Measurements from ENCODE around the gene GAK.
"Not testable (repeated sequence)": the region's sequence is repeated elsewhere in the genome, so short reads cannot be mapped to it uniquely, and the experiment has no call there.

GAK gene

DNA sequence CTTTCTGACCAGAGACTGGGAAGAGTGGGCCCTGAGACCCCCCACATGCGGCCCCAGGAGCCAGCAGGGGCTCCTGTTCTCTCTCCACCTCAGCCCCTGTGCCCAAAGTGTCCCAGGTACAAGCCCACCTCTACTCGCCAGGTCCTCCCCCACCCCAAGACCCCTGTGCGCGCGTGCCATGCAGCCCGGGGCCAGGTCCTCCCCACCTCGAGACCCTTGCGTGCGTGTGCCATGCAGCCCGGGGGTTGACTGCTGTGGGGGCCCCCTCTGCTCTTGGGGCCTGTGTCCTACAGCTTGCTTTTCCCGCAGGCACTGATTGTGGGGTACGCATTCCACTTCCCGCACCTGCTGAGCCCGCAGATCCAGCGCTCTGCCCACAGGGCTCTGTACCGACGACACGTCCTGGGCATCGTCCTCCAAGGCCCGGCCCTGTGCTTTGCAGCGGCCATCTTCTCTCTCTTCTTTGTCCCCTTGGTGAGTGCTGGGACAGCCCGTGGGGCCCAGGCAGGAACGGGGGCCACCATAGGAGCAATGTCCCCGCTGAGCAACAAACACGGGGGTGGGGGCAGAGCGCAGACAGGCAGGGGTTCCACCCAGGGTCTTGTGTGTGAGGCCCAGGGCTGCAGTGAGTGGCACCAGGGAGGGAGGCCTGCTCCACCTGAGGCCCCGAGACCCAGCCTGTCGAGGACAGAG, 20.9 kb upstream of the GAK start:
- DNase-seq (ENCODE audit: low spot score): no peak

DNA sequence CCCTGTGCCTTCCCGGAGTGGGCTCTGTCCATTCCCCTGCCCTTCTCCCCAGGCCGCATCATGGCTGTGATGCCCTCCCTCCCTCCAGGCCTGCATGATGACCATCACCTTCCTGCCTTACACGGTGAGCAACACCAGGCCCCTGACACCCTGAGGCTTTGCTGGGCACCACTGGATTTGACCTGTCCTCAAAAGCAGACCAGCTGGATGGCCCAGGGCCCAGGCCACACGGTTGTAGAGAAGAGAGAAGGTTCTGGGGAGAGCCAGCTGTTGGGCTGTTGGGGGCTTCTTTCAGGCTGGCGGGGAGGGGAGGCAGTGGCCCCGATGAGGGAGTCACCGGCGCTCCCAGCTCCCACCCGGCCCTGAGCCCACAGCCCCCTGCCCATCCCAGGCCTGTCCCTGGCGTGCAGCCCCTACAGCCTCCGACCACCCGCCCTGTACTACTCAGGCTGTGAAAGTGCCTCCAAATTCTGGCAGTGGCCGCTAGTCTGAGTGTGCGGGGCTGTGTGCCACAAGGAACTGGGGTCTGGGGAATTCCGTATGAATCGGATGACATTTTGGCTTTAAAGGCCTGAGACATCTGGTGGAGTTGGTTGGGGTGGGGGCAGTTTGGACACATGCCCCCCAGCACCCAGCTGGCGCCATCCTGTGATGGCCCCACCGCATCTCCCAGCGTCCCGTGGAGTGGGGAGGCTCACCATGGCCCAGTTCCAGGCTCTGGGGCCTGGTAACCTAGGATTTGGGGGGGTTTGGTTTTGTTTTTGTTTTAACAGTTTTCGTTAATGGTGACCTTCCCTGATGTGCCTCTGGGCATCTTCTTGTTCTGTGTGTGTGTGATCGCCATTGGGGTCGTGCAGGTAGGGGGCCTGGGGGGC, 19.7 kb upstream of the GAK start:
- no peak for DNase-seq (ENCODE audit: low spot score)

DNA sequence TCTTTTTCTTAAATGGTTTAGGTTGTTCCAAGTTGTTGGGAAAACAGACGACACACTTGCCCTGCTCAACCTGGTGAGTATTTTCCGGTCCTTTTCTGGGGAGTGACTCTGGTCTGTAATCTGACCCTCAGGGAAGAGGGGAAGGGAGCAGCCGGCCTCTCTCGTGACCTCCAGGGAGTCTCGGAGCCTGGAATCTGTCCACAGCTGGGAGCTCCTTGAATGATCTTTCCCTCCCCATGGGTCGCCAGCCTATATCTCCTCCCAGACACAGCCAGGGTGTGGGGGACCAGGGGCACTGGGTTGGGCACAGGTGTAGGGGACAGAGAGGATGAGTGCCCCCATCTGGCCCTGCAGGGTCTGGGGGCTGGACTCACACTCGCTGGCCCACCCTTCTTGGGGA, 19.1 kb upstream of the GAK start:
- DNase-seq (ENCODE audit: low spot score): no peak

DNA sequence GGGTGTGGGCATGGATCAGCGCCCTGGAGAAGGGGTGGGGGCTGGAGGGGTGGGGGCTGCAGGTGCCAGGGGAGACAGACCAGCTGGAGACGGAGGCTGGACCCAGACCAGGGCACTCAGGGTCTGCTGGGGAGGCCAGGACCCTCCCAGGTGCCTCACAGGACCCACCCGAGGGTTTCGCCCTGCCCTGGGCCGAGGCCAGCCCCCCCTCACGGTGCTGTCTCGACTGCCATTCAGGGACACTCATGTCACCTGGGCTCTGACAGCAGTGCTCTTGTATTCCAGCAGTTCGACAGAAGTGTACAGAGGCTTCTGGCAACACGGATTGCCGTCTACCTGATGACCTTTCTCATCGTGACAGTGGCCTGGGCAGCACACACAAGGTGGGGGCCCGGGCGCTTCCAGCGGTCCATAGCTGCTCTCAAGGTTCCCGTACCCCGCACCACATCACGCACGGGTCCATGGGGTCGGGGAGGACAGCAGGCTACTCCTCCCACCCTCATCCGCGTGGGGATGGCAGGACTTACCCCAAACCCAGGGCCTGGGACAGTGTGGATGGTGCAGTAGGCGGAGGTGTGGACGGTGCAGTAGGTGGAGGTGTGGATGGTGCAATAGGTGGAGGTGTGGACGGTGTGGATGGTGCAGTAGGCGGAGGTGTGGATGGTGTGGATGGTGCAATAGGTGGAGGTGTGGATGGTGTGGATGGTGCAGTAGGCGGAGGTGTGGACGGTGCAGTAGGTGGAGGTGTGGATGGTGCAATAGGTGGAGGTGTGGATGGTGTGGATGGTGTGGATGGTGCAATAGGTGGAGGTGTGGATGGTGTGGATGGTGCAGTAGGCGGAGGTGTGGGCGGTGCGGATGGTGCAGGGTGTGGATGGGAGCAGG, 18.3 kb upstream of the GAK start:
- DNase-seq (ENCODE audit: low spot score): no peak

DNA sequence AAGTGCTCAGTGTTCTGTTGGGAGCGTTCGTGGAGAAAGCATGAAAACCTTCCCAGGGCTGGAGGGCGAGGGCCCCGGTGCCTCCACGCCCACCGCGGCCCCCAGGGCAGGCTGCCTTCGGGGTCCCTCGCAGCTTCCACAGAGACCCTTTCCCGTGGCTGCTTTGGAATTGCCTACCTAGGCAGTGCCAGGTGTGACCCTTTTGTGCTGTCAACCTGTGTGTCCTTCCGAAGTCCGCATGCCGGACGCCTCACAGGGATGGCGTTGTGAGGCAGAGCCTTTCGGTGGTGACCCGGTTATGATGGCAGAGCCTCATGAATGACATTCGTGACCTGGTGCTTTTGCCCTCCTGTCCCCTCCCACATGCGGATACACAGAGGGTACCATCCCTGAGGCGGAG, 17.5 kb upstream of the GAK start:
- no peak for DNase-seq (ENCODE audit: low spot score)

DNA sequence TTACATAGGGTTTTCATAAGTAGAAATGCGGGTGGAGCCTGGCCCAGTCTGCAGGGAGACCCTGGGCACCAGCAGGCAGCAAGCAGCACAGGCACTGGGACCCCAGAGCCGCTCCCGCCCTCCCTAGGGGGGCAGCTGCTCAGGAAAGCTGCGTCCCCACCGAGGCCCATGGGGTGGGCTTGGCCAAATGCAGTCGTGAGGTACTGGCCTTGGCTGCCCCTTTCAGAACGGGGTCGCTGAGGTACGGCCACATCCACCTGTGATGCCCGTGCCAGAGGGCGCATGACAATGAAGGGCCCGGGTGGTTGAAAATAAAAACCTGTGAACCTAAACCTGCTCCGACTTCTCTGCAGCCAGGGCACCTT, 16.8 kb upstream of the GAK start:
- DNase-seq (ENCODE audit: low spot score): no peak

DNA sequence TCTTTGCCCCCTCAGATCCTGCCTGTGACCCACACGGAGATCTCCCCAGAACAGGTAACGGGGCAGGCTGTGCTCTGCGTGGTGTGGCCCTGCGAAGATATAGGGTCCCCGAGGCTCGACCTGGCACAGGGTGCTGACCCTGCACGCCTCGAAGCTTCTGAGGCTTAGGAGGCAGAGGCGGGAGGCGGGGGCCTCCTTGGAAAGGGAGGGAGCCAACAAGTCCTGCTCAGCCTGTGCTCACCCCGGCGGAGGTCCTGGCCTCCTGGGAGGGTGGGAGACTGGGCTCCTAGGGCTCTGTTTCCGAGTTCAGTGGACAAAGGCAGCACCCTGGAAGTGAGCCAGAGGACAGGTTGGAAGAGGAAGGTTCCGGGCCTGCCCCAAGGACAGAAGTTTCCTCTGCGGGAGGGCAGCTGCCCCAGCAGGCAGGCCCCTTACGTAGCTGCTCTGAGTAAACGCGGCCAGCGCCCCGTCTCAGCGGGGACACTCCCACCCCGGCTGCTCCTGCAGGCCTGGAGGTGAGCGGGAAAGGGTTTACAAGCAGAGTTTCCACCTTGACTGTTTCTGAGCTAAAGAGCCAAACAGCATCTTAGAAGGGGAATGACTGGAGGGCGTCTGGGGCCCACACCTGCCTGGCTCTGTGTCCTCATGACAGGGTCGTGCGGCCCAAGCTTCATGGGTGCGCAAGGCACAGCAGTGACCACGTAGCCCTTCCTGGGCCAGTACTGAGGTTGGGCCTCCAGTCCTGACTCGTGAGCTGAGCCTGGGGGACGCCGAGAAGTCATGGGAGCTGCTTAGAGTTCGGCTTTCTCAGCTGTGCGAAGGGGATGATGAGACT, 16.2 kb upstream of the GAK start:
- no peak for DNase-seq (ENCODE audit: low spot score)

- DNase-seq (ENCODE audit: low spot score): no peak
Measured at GRCh38 chr4:947491-947971, 15.4 kb upstream of the GAK start.

DNA sequence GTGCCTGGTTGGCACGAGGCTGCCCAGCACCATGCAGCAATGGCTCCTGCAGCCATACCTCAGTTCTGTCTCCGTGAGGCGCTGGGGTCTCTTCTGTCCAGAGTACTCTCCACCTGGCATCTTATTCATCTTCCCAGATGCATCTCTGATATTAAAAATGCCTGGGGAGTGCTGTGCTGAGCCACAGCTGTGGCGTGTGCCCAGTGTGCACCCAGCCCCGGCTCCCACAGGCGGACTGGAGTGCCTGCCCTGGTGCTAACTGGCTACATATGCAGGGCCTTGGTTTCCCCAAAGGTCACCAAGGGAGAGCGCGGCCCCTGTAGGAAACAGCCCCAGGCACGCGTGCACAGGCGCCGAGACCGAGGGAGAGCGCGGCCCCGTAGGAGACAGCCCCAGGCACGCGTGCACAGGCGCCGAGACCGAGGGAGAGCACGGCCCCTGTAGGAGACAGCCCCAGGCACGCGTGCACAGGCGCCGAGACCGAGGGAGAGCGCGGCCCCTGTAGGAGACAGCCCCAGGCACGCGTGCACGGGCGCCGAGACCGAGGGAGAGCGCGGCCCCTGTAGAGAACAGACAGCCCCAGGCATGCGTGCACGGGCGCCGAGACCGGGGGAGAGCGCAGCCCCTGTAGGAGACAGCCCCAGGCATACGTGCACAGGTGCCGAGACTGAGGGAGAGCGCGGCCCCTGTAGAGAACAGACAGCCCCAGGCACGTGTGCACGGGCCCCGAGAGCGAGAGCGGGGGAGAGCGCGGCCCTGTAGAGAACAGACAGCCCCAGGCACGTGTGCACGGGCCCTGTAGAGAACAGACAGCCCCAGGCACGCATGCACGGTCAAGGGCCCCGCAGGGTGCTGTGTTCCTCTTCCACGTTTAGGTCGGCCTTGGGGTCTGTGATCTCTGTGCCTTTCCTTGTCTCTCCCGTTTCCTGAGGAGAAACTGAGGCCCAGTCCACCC, 14.7 kb upstream of the GAK start:
- DNase-seq (ENCODE audit: low spot score): no peak

DNA sequence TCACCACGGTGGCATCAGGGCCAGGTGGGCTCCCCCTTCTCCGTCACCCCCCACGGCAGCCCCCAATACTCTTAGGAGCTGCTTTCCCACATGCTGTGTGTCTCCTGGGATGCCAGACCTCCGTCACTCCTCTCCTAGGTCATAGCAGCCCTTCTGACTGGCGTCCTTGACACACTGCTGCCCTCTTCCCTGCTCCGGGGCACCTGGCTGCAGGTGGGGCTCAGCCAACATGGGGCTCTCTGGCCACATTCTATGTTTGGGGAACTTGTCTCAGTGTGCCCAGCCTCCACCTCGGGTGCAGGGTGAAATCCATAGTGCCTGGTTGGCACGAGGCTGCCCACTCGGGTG, 14.0 kb upstream of the GAK start:
- no peak for DNase-seq (ENCODE audit: low spot score)

DNA sequence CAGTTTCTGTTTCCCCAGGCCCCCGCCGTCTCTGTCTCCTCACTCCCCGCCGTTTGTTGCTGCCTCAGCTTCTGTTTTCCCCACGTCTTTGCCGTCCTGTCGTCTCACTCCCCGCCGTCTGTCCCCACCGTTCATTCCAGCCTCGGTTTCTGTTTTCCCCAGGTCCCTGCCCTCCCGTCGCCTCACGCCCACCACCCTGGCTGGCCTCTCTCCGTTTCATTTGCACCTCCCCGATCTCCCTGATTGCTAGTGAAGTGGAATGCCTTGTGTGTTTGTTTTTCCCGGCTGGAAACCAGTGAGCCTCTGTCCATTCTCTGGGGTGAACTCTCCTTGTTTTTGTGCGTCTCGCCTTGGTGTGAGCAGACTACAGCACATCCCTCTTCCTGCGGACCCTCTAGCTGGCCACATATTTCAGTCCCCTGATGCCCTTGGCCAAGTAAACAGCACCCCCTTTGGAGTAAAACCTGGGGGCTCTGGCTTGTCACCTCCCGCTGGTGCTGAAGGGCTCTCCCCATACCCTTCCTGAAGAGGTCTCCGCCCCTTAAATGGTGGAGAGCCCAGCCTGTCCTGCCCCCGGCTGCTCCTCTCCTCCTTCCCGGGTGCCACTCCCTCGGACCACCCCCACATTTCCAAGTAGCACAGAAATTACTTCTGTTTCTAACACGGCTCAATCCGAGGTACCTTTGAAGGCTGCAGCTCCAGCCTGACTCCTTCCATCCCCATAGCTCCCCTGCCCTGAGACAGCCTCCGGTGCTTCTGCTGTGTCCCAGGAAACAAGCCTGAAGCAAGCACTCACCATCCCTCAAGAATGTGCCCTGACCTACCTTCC, 13.4 kb upstream of the GAK start:
- no peak for DNase-seq (ENCODE audit: low spot score)

DNA sequence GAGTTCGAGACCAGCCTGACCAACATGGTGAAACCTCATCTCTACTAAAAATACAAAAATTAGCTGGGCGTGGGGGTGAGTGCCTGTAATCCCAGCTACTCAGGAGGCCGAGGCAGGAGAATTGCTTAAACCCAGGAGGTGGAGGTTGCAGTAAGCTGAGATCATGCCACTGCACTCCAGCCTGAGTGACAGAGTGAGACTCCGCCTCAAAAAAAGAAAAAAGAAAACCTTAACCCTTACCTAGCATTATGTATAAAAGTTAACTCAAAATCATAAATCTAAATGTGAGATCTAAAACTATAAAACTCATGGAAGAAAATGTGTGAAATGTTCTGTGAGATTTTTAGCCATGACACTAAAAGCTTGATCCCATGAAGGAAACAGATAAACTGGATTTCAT, 7.4 kb upstream of the GAK start:
- not testable (repeated sequence) for DNase-seq (ENCODE audit: low spot score)

- no peak for DNase-seq (ENCODE audit: low spot score)
Measured at GRCh38 chr4:932713-933070, 576 bp upstream of the GAK start.

DNA sequence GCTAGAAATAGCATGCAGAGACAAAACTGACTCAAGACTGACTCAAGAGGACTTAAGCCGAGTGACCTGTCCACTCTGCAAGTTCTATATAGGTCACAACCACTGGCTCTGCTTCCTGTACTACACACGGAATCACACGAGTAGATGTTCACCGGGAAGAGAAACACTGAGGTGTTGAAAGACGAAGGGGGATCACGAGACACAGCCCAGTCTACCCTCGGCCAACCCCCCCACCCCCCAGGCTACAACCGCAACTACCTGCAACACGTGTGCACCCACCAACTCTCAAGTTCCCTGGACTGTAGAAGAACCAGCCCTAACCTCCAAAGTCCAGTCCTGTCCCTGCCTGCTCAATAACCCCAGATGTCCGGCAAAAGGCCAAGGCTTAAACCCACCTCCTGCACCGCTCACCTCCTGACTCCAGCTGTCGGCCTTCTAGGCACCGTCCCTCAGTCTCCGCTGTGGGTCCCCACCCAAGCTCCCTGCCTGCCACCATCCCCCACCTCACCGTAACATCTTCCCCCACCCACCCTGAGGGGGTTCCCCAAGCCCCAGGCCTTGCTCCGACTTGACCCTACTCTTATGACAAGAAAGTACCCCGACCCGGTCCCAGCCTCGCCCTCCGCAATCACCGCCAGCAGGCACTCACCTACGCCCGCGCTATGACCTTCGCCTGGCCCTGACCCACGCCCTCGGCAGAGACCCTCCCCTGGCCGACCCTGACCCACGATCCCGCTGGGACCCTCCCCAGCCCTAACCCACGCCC, 739 bp downstream of the GAK start:
- DNase-seq (ENCODE audit: low spot score): peak; percentile 57

DNA sequence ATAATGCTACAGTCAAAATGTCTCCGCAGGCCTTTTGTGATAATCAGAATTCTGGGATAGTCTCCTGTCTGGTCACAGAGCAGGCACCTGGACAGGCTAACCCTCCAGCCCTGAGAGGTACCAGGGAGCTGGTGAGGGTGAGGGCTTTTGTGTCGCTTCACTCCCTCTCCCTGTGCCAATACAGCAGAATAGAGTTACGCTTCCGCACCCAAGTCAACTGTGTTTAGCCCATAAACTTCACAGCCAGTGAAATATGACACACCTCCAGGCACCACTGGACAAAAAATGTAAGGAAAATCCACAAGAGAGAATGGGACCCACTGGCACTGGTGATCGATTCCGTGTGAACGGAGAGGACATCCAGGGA, 1.3 kb downstream of the GAK start:
- DNase-seq (ENCODE audit: low spot score): no peak

DNA sequence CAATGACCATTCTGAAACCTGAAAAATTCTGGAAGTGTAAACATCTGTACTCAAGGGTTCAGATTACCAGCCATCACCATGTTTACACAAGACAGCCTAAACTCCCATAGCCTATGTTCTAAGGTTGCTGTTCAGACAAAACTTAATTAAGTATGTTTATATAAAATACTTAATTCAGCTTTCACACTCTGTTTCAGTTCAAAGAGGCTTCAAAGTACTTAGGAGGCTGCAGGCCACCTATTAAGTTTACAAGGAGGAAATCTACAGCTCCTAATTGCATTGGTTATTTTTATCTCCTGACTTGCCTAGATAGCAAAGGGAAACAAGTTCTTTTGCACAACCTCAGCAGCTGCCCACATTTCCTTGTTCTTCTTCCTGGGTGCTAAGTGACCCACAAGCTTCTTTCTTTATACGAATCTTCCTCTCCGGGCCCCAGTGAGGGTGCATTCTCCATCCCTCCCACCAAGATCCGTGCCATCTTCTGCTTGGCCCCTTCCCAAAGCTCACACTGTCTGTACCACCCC, 2.0 kb downstream of the GAK start:
- no peak for DNase-seq (ENCODE audit: low spot score)

DNA sequence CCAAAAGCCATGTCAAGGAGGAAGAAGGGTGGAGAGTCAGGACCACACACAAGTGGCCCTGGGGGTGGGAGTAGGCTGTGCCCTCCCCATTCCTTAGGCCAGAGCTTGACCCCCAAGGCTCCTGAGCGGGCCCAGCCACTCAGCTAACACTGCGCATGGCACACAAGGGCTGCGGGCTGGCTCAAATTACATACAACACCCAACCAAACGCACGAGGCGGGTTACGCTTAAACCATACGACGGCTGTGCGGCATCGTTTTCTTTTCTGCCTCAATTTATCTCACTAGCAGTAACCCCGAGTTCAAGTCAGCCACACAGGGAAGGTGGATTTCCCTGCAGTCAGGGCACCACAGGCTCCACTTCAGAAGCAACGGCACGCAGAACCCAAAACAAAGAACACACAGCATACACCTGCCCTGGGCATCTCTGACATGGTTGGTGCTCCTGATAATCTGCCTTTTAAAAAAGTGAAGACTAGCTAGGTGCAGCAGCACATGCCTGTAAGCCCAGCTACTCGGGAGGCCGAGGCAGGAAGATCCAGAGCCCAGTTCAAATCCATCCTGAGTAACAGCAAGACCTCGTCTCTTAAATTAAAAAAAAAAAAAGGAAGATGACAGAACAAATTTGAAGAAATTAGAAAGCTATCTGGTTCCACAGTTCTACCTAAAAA, 2.9 kb downstream of the GAK start:
- no peak for DNase-seq (ENCODE audit: low spot score)

DNA sequence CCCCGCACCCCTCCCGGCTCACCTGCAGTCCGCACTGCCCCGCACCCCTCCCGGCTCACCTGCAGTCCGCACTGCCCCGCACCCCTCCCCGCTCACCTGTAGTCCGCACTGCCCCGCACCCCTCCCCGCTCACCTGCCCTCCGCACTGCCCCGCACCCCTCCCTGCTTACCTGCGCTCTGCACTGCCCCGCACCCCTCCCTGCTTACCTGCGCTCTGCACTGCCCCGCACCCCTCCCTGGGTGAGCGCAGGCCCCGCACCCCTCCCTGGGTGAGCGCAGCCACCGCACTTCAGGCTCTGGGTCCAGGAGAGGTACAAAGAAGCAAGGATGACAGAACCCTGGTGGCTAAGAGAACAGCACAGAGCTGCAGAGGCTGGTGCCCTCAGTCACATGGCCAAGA, 4.5 kb downstream of the GAK start:
- not testable (repeated sequence) for DNase-seq (ENCODE audit: low spot score)

Data from GM03348 (cell line).